Measurements from ENCODE around the gene CAPNS2.
A peak's percentile ranks its signal among the peaks of the same experiment; 100 is the strongest.

Gene CAPNS2

DNA sequence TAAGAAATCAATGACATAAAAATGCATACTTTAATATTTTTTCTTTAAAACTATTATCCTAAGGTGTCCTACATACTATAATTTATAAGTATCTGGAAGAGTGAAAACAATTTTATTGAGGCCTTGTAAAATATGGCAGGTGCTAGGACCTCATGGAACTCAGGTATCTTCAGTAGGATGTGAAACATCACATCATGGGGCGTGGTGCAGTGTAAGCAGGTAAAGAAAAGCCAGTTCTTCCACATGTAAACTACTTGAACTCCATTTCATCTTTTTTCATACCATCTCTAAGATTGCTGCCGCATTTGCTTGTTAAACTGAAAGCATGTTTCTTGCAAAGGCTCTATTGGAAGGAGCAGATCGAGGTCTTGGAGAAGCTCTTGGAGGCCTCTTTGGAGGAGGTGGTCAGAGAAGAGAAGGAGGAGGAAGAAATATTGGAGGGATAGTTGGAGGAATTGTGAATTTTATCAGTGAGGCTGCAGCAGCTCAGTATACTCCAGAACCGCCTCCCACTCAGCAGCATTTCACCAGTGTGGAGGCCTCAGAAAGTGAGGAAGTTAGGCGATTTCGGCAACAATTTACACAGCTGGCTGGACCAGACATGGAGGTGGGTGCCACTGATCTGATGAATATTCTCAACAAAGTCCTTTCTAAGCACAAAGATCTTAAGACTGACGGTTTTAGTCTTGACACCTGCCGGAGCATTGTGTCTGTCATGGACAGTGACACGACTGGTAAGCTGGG is at the start of gene CAPNS2:
TSS of gene CAPNS2 (plus strand) at position 253 of the 744 bp plus-strand sequence. CDS start at position 326, 73 bp downstream.
- no peak for DNase-seq (ENCODE audit: low read depth)
- H3K4me3 ChIP-seq (ENCODE audit: low read depth, low read length), result no peak within 1 kb of the TSS

- DNase-seq (ENCODE audit: low read depth), result no peak
- no peak overlapping the region for H3K4me3 ChIP-seq (ENCODE audit: low read depth, low read length)
These were observed 44.7 kb upstream of the CAPNS2 start for GRCh38 chr16:55521792-55522191.

GRCh38 chr16:55526441-55526840 is 40.0 kb upstream of the CAPNS2 start:
- no peak overlapping the region for H3K4me3 ChIP-seq (ENCODE audit: low read depth, low read length)
- no peak for DNase-seq (ENCODE audit: low read depth)

- DNase-seq (ENCODE audit: low read depth), result no peak
- H3K4me3 ChIP-seq (ENCODE audit: low read depth, low read length), result no peak overlapping the region
These were observed 38.6 kb upstream of the CAPNS2 start for GRCh38 chr16:55527885-55528284.

GRCh38 chr16:55529018-55529417 is 37.5 kb upstream of the CAPNS2 start:
- no peak overlapping the region for H3K4me3 ChIP-seq (ENCODE audit: low read depth, low read length)
- DNase-seq (ENCODE audit: low read depth), result peak; percentile 47

DNA sequence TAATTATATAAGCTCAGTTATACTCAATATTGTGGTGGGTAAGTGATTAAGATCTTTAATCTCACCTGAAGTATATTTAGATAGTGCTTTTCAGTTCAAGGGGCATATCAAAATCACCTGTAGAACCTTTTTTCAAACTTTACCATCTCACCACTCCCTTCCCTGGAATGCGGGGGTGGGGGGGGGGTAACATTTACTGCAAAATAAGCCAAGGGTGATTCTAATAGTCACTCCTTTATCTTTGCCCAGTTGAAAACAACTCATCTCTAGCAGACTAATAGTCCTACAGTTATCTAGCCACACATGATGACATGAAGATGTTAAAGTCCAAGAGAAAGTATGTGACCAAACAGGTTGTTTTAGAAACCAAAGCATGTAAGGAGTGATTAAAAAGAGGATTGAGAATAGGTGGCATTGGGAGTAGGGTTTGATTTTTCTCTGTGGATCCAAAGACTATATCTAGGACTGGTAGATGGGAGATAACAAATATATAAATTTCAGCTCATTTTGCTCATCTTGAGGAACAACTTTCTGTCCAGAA is 36.1 kb upstream of the CAPNS2 start:
- DNase-seq (ENCODE audit: low read depth), result no peak
- no peak overlapping the region for H3K4me3 ChIP-seq (ENCODE audit: low read depth, low read length)

DNA sequence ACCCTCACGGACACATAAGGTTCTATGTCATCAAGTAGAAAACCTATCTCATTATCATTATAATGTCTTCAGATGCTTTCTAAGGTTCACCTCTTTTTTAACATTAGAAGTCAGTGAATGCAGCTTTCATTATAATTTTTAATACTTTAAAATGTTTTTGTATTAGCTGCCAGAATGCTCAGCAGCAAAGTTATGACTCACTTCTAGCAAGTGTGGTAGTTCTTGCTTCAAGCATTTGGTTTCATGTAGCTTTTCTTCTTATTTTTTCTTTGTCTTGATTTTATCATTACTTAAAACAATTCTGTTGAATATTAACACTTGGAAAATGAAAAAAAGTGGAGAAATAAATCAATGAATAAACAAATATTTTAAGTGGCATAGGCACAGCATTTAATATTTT is 34.3 kb upstream of the CAPNS2 start:
- no peak overlapping the region for H3K4me3 ChIP-seq (ENCODE audit: low read depth, low read length)

GRCh38 chr16:55534756-55535155 is 31.7 kb upstream of the CAPNS2 start:
- no peak overlapping the region for H3K4me3 ChIP-seq (ENCODE audit: low read depth, low read length)
- no peak for DNase-seq (ENCODE audit: low read depth)

More for the DNA sequence above, 34.3 kb upstream of the CAPNS2 start:
- DNase-seq (ENCODE audit: low read depth), result no peak

DNA sequence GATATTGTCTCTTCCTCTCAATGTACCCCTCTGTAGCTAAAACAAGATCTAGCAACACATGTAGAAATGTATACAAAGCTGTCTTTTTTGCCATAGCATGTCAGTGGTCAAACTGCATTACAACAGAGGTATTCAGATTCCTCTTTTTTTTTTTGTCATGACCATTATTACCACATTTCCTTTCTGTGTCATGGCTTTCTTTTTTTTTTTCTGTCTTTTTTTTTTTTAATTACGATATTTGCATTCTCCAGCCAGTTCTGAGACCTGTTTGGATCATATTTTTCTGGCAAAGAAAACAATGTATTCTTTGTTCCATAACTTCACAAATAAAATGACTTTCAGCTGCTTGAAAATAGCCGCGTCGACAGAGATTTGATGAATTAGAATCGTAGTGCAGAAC is 27.4 kb upstream of the CAPNS2 start:
- DNase-seq (ENCODE audit: low read depth), result peak; percentile 34

GRCh38 chr16:55539488-55539887 is 27.0 kb upstream of the CAPNS2 start:
- H3K4me3 ChIP-seq (ENCODE audit: low read depth, low read length), result no peak overlapping the region
- no peak for DNase-seq (ENCODE audit: low read depth)

More for the DNA sequence above, 27.4 kb upstream of the CAPNS2 start:
- H3K4me3 ChIP-seq (ENCODE audit: low read depth, low read length), result no peak overlapping the region

DNA sequence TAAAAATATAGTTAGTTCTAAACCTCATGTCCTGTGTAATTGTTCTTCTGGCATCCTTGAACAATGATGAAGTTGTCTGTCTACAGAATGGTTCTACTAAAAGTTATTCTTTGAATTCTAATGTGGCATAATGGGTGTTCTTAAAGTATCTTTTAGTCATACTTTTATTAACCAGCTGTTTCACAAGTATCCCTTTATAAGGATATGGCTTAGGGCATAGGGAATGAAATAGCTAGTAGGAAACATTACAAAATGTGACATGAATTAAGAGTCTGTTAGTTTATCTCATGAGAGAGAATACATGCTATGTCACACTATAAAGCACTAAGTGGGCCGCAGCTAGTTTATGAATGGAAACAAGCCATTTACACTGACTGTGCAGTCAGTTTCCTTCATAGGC is 26.3 kb upstream of the CAPNS2 start:
- no peak for DNase-seq (ENCODE audit: low read depth)
- H3K4me3 ChIP-seq (ENCODE audit: low read depth, low read length), result no peak overlapping the region

GRCh38 chr16:55542459-55543082 is 23.9 kb upstream of the CAPNS2 start:
- H3K4me3 ChIP-seq (ENCODE audit: low read depth, low read length), result no peak overlapping the region
- peak; percentile 38 for DNase-seq (ENCODE audit: low read depth)

DNA sequence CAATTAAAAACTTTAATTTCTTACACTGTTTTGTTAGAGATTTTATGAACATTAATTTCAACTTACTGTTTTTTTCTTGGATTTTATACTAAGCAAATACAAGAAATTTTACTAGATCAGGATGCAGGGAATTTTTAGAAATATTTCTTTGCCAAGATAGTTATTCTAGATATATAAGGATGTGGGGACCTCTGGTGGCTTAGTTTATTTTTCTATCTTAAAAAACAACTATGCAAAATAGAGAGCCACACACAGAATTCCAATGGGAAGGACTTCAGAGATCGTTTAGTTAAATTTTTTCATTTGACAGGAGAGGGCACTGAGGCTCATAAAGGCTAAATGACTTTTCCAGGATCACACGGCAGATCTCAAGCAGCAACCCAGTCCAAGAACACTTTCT is 23.0 kb upstream of the CAPNS2 start:
- H3K4me3 ChIP-seq (ENCODE audit: low read depth, low read length), result no peak overlapping the region

GRCh38 chr16:55552621-55553020 is 13.9 kb upstream of the CAPNS2 start:
- DNase-seq (ENCODE audit: low read depth), result peak; percentile 81
- H3K4me3 ChIP-seq (ENCODE audit: low read depth, low read length), result no peak overlapping the region

More for the DNA sequence above, 23.0 kb upstream of the CAPNS2 start:
- DNase-seq (ENCODE audit: low read depth), result no peak

- no peak for DNase-seq (ENCODE audit: low read depth)
These were observed 11.0 kb upstream of the CAPNS2 start for GRCh38 chr16:55555436-55555835.

DNA sequence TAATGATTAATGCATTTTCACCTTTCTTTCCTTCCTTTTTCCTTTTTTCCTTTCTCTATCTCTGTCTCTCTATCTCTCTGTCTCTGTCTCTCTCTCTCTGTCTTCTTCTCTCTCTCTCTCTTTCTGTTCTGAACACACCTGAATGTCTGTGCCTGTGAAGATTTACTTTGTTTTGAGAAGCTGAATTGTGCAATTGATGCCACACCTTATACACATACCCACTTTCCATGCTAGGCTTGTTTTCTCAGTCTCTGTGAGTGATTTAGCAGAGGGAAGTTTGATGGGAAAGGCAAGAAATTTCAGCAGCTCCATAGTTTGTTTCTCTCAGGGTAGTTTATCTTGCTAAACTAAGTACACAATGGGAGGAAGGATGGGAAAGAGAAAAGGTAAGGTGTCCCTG is 9.3 kb upstream of the CAPNS2 start:
- DNase-seq (ENCODE audit: low read depth), result no peak

More at GRCh38 chr16:55555436-55555835, 11.0 kb upstream of the CAPNS2 start:
- H3K4me3 ChIP-seq (ENCODE audit: low read depth, low read length), result no peak overlapping the region

GRCh38 chr16:55559233-55559632 is 7.3 kb upstream of the CAPNS2 start:
- no peak overlapping the region for H3K4me3 ChIP-seq (ENCODE audit: low read depth, low read length)
- peak; percentile 35 for DNase-seq (ENCODE audit: low read depth)

More for the DNA sequence above, 9.3 kb upstream of the CAPNS2 start:
- H3K4me3 ChIP-seq (ENCODE audit: low read depth, low read length), result no peak overlapping the region

- H3K4me3 ChIP-seq (ENCODE audit: low read depth, low read length), result no peak overlapping the region
- no peak for DNase-seq (ENCODE audit: low read depth)
These were observed 6.5 kb upstream of the CAPNS2 start for GRCh38 chr16:55559933-55560516.

DNA sequence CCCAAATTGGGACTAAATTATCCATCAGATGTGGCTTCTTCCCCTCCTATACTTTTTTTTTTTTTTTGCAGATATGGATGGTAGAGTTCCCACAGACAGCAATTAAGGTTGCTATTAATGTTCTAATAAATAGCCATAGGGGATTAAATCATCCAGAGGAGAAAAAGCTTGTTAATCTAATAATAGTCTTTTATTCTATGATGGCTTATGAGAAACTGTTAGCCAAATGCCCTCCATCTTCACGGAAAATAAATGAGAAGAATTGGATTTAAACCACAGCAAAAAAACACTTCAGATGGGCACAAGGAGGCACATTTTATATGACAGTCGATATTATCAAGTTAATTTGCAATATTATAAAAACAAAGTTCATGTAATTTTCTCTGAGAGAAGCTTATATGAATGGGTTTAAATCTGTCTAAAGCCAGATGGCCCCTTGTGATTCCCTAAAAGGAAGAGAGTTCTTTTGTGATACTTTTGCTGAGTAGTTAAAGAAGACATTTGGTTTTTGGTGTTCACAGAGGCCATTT is 5.1 kb upstream of the CAPNS2 start:
- DNase-seq (ENCODE audit: low read depth), result no peak
- no peak overlapping the region for H3K4me3 ChIP-seq (ENCODE audit: low read depth, low read length)

- no peak overlapping the region for H3K4me3 ChIP-seq (ENCODE audit: low read depth, low read length)
- peak; percentile 39 for DNase-seq (ENCODE audit: low read depth)
These were observed 3.5 kb upstream of the CAPNS2 start for GRCh38 chr16:55562936-55563335.
